HG03442 (cell line): ENCODE results near the gene ZNF337.
"Not testable (repeated sequence)": the region's sequence is repeated elsewhere in the genome, so short reads cannot be mapped to it uniquely, and the experiment has no call there.

Experiments used
- ATAC-seq: cut with Tn5 transposase; IDR thresholded peaks from one replicate; pipeline ENCODE4 v1.9.1; 2021; ENCODE audit warnings: mild to moderate bottlenecking, moderate library complexity; ENCODE audit not compliant: unreplicated experiment

Gene ZNF337

GRCh38 chr20:25696371-25697131 is at the start of gene ZNF337:
ZNF337 (minus strand) TSS chr20:25696853; CDS start chr20:25686417, 10,436 bp downstream.
- ATAC-seq, result peak; percentile 97

- ATAC-seq, result no peak
Observed at GRCh38 chr20:25745738-25746137, 49.1 kb upstream of the ZNF337 start.

- no peak for ATAC-seq
Observed at GRCh38 chr20:25745100-25745499, 48.4 kb upstream of the ZNF337 start.

- no peak for ATAC-seq
Observed at GRCh38 chr20:25744261-25744660, 47.6 kb upstream of the ZNF337 start.

- no peak for ATAC-seq
Observed at GRCh38 chr20:25741088-25741487, 44.4 kb upstream of the ZNF337 start.

- no peak for ATAC-seq
Observed at GRCh38 chr20:25739615-25740320, 43.1 kb upstream of the ZNF337 start.

GRCh38 chr20:25738198-25738597 is 41.5 kb upstream of the ZNF337 start:
- no peak for ATAC-seq

- no peak for ATAC-seq
Observed at GRCh38 chr20:25733903-25734302, 37.2 kb upstream of the ZNF337 start.

GRCh38 chr20:25730862-25731261 is 34.2 kb upstream of the ZNF337 start:
- no peak for ATAC-seq

GRCh38 chr20:25726357-25726756 is 29.7 kb upstream of the ZNF337 start:
- no peak for ATAC-seq

GRCh38 chr20:25725639-25726038 is 29.0 kb upstream of the ZNF337 start:
- ATAC-seq, result no peak

GRCh38 chr20:25723975-25724374 is 27.3 kb upstream of the ZNF337 start:
- ATAC-seq, result no peak

GRCh38 chr20:25720285-25720684 is 23.6 kb upstream of the ZNF337 start:
- no peak for ATAC-seq

GRCh38 chr20:25718896-25719809 is 22.5 kb upstream of the ZNF337 start:
- ATAC-seq, result not testable (repeated sequence)

GRCh38 chr20:25707695-25708094 is 11.0 kb upstream of the ZNF337 start:
- ATAC-seq, result no peak

- ATAC-seq, result peak; percentile 64
Observed at GRCh38 chr20:25706793-25707192, 10.1 kb upstream of the ZNF337 start.

- ATAC-seq, result no peak
Observed at GRCh38 chr20:25705830-25706351, 9.2 kb upstream of the ZNF337 start.

GRCh38 chr20:25704303-25704702 is 7.7 kb upstream of the ZNF337 start:
- not testable (repeated sequence) for ATAC-seq

- ATAC-seq, result not testable (repeated sequence)
Observed at GRCh38 chr20:25700835-25701234, 4.2 kb upstream of the ZNF337 start.

GRCh38 chr20:25699914-25700313 is 3.3 kb upstream of the ZNF337 start:
- no peak for ATAC-seq

- no peak for ATAC-seq
Observed at GRCh38 chr20:25697132-25697446, 436 bp upstream of the ZNF337 start.
